Mucosa of descending colon (tissue), 3 donors: ENCODE results near the gene CTNNA3. TPM values are rescaled to one million over a fixed set of nuclear protein-coding genes. Genes with fewer than 3 reads are reported as not detected.
"Not testable (repeated sequence)": the region's sequence is repeated elsewhere in the genome, so short reads cannot be mapped to it uniquely, and the experiment has no call there.

Experiments
- ATAC-seq: fragments of 200-7000 bp; cut with Tn5 transposase; one replicate; pipeline ENCODE4 v1.9.1; 2020; ENCODE audit warnings: mild to moderate bottlenecking, moderate library complexity
- DNase-seq, 3 donors: peaks; one replicate each; pipeline ENCODE4 v3.0.0-alpha.2; 2020
- H3K36me3 ChIP-seq: fragments of 200-600 bp; one replicate; pipeline ENCODE4 v1.8.0; 2021; ENCODE audit warnings: low read depth, mild to moderate bottlenecking
- H3K4me1 ChIP-seq: fragments of 200-600 bp; one replicate; pipeline ENCODE4 v1.8.0; 2021; ENCODE audit warnings: low read depth, mild to moderate bottlenecking
- H3K4me3 ChIP-seq: fragments of 200-600 bp; one replicate; pipeline ENCODE4 v1.8.0; 2021; ENCODE audit warnings: mild to moderate bottlenecking
- H3K9me3 ChIP-seq: fragments of 200-600 bp; one replicate; pipeline ENCODE4 v1.8.0; 2021; ENCODE audit warnings: mild to moderate bottlenecking
- intact Hi-C, 2 donors: fragments of 100-400 bp; cut with DNase I in 1 of 2; cut with micrococcal nuclease in 1 of 2; formaldehyde crosslinking; loops; one replicate each; pipeline versions ENCODE4 v1.11.0 to v1.11.1; 2022; cut with DNase I, micrococcal nuclease
- total RNA-seq, 3 donors: library from RNA; stranded (reverse); fragmentation: NEBNext Ultra II Directional in 2 of 3; extraction: Animal tissue kit (Norgen Biotek cat#: 25700) in 2 of 3; gene quantifications; one replicate each; pipeline versions ENCODE4 v1.2.1 to v1.2.4, GENCODE V29; 2021 to 2023
- TF ChIP-seq, protein P1 (sequence below): fragments of 200-600 bp; IDR thresholded peaks from one replicate; pipeline ENCODE4 v1.8.0; 2022; ENCODE audit warnings: antibody characterized with exemption, mild to moderate bottlenecking
- donor health status: DM: no; HTN: no; CAD: no; lungs with moderate emphysema.
- donor health status: DM: no; HTN: no; CAD: no.
- donor health status: DM: no; HTN: yes; CAD: no.

Gene CTNNA3
- total RNA-seq, 3 donors from 2014 or later = 0.52 to 7.5 (median 0.70) TPM

DNA sequence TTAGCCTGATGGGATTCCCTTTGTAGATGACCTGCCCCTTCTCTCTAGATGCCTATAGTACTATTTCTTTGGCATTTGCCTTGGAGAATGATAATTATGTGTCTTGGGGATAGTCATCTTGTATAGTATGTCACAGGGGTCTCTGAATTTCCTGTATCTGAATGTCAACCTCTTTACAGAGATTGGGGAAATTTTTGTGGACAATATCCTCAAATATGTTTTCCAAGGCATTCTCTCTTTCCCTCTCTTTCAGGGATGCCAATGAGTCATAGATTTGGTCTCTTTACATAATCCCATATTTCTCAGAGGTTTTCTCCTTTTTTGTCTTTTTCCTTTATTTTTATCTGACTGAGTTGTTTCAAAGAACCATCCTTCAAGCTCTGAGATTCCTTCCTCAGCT lies 99.4 kb downstream of the CTNNA3 start:
- Histone ChIP-seq H3K4me1 (no peaks in the 10 kb centered on the region), H3K4me3 (no peak overlapping the region), H3K9me3 (no peaks in the 10 kb centered on the region), H3K36me3 (no peaks in the 10 kb centered on the region)
- intact Hi-C loops = no loop called here
- DNase-seq = no peak
- TF ChIP-seq, protein P1, sequence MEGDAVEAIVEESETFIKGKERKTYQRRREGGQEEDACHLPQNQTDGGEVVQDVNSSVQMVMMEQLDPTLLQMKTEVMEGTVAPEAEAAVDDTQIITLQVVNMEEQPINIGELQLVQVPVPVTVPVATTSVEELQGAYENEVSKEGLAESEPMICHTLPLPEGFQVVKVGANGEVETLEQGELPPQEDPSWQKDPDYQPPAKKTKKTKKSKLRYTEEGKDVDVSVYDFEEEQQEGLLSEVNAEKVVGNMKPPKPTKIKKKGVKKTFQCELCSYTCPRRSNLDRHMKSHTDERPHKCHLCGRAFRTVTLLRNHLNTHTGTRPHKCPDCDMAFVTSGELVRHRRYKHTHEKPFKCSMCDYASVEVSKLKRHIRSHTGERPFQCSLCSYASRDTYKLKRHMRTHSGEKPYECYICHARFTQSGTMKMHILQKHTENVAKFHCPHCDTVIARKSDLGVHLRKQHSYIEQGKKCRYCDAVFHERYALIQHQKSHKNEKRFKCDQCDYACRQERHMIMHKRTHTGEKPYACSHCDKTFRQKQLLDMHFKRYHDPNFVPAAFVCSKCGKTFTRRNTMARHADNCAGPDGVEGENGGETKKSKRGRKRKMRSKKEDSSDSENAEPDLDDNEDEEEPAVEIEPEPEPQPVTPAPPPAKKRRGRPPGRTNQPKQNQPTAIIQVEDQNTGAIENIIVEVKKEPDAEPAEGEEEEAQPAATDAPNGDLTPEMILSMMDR = no peak
- ATAC-seq = no peak

DNA sequence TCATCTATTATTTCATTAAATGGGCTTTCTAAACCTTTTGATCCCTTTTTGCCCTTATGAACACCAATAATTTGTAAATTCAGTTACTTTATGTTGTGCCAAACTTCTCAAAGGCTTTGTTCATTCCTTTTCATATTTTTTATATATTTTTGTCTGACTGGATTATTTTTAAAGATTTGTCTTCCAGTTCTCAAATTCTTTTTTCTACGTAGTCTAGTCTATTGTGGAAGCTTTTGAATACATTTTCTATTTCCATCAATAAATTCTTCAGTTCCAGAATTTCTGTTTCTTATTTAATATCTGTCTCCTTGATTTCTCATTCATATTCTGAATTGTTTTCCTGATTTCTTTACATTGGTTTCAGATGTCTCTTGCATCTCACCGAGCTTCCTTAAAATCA lies 108.2 kb downstream of the CTNNA3 start:
- no peak for DNase-seq
- ATAC-seq = no peak
- Histone ChIP-seq H3K4me3 (no peak overlapping the region), H3K36me3 (no peaks in the 10 kb centered on the region), H3K9me3 (peaks cover 15% of the 10 kb centered on the region), H3K4me1 (no peaks in the 10 kb centered on the region)
- intact Hi-C loops = no loop called here
- TF ChIP-seq, protein P1 = no peak

DNA sequence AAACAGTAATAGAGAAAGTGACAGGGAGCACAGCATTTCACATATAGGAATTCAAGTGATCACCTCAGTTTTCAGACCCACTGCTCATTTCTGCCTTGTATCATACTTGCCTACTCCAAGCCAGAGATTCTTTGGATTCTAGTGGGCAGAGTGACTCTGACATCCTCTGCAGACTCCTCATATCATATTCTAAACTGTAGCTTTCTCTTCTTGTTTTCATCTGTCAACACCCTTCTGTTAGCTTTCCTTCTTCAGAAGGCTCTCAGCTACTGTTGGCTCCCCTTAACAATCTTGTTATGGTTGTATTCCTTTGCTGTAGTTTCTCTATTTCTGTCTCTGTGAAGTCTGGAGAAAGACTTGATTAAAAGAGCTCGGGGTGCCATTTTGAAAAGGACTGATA lies 120.5 kb downstream of the CTNNA3 start:
- ATAC-seq = no peak
- TF ChIP-seq, protein P1 = no peak

DNA sequence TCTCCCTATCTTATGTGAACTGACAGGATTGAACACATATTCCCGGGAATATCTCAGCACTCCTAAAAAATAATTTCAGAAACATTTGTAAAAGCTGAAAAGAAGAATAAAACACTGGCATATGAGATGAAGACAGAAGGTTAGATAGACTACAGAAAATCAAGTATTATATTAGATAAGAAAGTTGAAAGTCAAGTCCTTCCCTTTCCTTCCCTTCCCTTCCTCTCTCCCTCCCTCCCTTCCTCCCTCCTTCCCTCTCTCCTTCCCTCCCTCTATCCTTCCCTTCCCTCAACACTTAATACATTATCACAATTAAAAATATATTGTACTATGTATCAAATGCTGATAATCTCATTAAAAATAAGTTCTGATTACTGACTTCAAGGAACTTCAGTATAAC lies 122.5 kb downstream of the CTNNA3 start:
- ATAC-seq (no peak), DNase-seq (no peak)
- Histone ChIP-seq H3K4me3 (no peak overlapping the region), H3K4me1 (no peaks in the 10 kb centered on the region), H3K36me3 (no peaks in the 10 kb centered on the region), H3K9me3 (no peaks in the 10 kb centered on the region)
- intact Hi-C loops = no loop called here
- TF ChIP-seq, protein P1 = no peak

More for the DNA sequence above, 120.5 kb downstream of the CTNNA3 start:
- Histone ChIP-seq H3K36me3 (no peaks in the 10 kb centered on the region), H3K4me3 (no peak overlapping the region), H3K4me1 (no peaks in the 10 kb centered on the region), H3K9me3 (peaks cover 3% of the 10 kb centered on the region)
- intact Hi-C loops = no loop called here
- no peak for DNase-seq

DNA sequence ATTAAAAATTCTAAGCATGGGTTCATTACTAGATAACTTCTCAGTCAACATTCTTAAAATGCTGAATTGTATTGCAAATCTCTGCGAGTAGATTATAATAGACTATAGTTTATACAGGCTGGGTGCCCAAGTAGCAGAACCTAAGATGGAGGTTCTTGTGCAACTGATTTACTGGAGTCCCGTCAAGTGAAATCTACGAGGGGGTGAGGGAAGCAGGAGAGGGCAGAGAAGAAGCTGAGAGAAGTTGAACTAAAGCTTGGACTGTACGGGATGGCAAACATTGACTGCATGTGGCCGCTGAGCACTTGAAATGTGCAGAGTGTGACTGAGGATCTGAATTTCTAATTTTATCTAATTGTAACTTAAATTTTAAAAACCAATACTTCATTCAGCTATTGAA lies 124.5 kb downstream of the CTNNA3 start:
- Histone ChIP-seq H3K4me3 (no peak overlapping the region), H3K4me1 (no peaks in the 10 kb centered on the region), H3K36me3 (no peaks in the 10 kb centered on the region), H3K9me3 (no peaks in the 10 kb centered on the region)
- TF ChIP-seq, protein P1 = no peak
- DNase-seq (no peak), ATAC-seq (no peak)
- intact Hi-C loops = no loop called here

DNA sequence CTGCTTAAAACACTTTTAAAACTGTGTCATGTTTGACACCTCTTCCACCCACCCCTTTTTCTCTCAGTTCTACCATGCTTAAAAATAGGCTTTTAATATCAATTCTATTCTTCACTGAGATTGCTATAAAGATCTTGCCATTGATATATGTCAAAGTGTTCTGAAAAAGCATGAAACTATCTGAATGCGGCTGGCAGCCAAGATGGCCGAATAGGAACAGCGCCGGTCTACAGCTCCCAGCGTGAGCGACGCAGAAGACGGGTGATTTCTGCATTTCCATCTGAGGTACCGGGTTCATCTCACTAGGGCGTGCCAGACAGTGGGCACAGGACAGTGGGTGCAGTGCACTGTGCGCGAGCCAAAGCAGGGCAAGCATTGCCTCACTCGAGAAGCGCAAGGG lies 137.7 kb downstream of the CTNNA3 start:
- H3K4me1 ChIP-seq, DNase-seq, ATAC-seq, intact Hi-C loops, H3K9me3 ChIP-seq, H3K4me3 ChIP-seq, H3K36me3 ChIP-seq: not testable (repeated sequence)
